Subcutaneous preadipocyte (primary cell): ENCODE results near the gene AZIN2. TPM values are rescaled to one million over a fixed set of nuclear protein-coding genes. Genes with fewer than 3 reads are reported as not detected.

Experiments used
- total RNA-seq: library from RNA; depleted of rRNA; stranded (reverse); fragments of >200 nt; gene quantifications from 2 replicates; pipeline ENCODE4 v1.2.3, GENCODE V29; 2012

Gene AZIN2
- total RNA-seq, result 6.3 and 10.3 TPM in 2 replicates

GRCh38 chr1:33080885-33081553, at the start of gene AZIN2:
Gene AZIN2, plus strand, starts transcription at chr1:33081153. Its CDS starts 1,097 bp downstream, at chr1:33082250.

GRCh38 chr1:33036526-33037503, 44.1 kb upstream of the AZIN2 start, which contains the start of gene AK2:
Gene AK2, minus strand, starts transcription at chr1:33036883. Its CDS starts 55 bp downstream, at chr1:33036828.

Other genes starting within 250 kb of the AZIN2 start
- 0.20 and 0.37 TPM in 2 replicates for gene FNDC5, start 210.2 kb upstream of the AZIN2 start, total RNA-seq
- not detected in 2 replicates for gene HPCA, start 194.7 kb upstream of the AZIN2 start, total RNA-seq
- gene TMEM54, start 179.8 kb upstream of the AZIN2 start, total RNA-seq, result 20.9 and 31.2 TPM in 2 replicates
- gene RNF19B, start 116.3 kb upstream of the AZIN2 start, total RNA-seq, result 7.7 and 9.8 TPM in 2 replicates
- 101 and 103 TPM in 2 replicates for gene AK2, start 44.3 kb upstream of the AZIN2 start, total RNA-seq
- 1.1 and 1.2 TPM in 2 replicates for gene TRIM62, start 100.9 kb downstream of the AZIN2 start, total RNA-seq
- 5.9 and 6.1 TPM in 2 replicates for gene ZNF362, start 175.3 kb downstream of the AZIN2 start, total RNA-seq
- not detected in 2 replicates for gene A3GALT2, start 239.9 kb downstream of the AZIN2 start, total RNA-seq